PFSK-1 (cell line): ENCODE data around the gene TRRAP.

Experiments used
- FOXP2 ChIP-seq: optimal IDR thresholded peaks from 2 replicates; pipeline ENCODE3; 2011; ENCODE audit warnings: borderline replicate concordance, control low read depth, inconsistent platforms; ENCODE audit not compliant: insufficient read depth; ENCODE audit errors: extremely low read length, extremely low read depth
- POLR2AphosphoS5 ChIP-seq: IDR thresholded peaks from 2 replicates; pipeline ENCODE4 v1.6.1; 2012; ENCODE audit warnings: low read depth, mild to moderate bottlenecking, control low read depth, low read length, moderate library complexity
- REST ChIP-seq, 2 experiments: IDR thresholded peaks; 2 replicates each; pipeline versions ENCODE4 v1.6.1 to v1.8.0; 2011 to 2012; ENCODE audit warnings: low read depth in 2 of 2, low read length in 2 of 2, control low read depth in 1 of 2, inconsistent platforms in 1 of 2, mild to moderate bottlenecking in 1 of 2, moderate library complexity in 1 of 2; ENCODE audit not compliant: insufficient read depth in 1 of 2
- SIN3A ChIP-seq: IDR thresholded peaks from 2 replicates; pipeline ENCODE4 v1.6.1; 2012; ENCODE audit warnings: mild to moderate bottlenecking, low read length, moderate library complexity, borderline replicate concordance; ENCODE audit not compliant: insufficient read depth
- TAF1 ChIP-seq: IDR thresholded peaks from 2 replicates; pipeline ENCODE4 v1.6.1; 2012; ENCODE audit warnings: low read length, control low read depth, borderline replicate concordance; ENCODE audit not compliant: insufficient read depth

GRCh38 chr7:98933321-98933720 is 55.0 kb downstream of the TRRAP start:
- no peak for TF ChIP-seq TAF1
- TF ChIP-seq REST (IDR thresholded peaks at IDR 0.05; ENCODE audit: insufficient read depth in 1 of 2, low read depth in 2 of 2, low read length in 2 of 2): no peak
- TF ChIP-seq POLR2AphosphoS5: no peak
- TF ChIP-seq SIN3A: no peak
- TF ChIP-seq FOXP2: no peak
